GM19351 (cell line): Measurements from ENCODE around the gene C10orf62.
"Not testable (repeated sequence)": the region's sequence is repeated elsewhere in the genome, so short reads cannot be mapped to it uniquely, and the experiment has no call there.

Source experiments
- ATAC-seq: cut with Tn5 transposase; IDR thresholded peaks from one replicate; pipeline ENCODE4 v1.9.1; 2021; ENCODE audit warnings: mild to moderate bottlenecking, moderate library complexity; ENCODE audit not compliant: unreplicated experiment

Gene C10orf62, protein sequence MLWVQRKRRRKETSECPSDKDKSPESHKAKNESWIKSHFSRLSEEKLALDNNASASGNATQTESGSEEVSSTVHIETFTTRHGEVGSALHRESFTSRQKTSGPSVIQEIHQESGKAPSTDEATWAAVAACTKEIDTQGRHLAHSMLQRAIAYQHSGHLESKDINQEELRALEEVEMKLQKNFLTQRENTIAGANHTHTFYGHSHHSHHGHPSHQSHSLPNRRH

GRCh38 chr10:97589479-97589878, at the start of gene C10orf62:
Gene C10orf62 (plus strand): TSS chr10:97589721. CDS start chr10:97589898, 177 bp downstream.
- ATAC-seq: no peak

DNA sequence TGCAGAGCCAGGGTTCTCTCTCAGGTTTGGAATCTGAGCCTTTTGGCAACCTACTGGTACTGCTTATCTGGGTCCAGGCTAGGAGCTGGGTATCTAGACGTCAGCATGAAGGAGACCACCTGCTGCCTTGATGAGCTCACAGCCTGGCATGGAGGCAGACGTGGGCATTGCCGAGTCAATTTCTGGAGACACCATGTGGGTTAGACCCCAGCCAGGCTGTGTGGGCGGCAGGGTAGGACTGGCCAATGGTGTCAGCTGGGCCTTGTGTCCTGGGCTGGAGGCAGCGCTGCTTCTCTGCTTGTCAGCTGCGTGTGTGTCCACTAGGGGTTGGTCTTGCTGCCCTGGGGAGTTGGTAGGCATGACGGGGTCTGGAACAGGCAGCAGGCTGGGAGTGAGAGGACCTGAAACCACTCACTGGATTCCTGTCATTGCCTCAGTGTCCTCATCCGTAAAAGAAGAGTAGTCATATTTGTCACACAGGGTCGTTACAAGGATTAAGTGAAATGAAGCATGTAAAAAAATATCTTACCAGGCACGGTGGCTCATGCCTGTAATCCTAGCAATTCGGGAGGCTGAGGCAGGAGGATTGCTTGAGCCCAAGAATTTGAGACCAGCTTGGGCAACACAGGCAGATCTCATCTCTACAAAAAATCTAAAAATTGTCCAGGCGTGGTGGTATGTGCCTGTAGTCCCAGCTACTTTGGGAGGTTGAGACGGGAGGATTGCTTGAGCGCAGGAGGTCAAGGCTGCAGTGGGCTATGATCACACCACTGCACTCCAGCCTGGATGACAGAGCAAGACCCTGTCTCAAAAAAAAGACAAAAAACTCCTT, 48.6 kb upstream of the C10orf62 start:
- ATAC-seq: no peak

GRCh38 chr10:97542169-97543024, 47.1 kb upstream of the C10orf62 start:
- no peak for ATAC-seq

GRCh38 chr10:97543025-97543546, 46.4 kb upstream of the C10orf62 start:
- no peak for ATAC-seq

DNA sequence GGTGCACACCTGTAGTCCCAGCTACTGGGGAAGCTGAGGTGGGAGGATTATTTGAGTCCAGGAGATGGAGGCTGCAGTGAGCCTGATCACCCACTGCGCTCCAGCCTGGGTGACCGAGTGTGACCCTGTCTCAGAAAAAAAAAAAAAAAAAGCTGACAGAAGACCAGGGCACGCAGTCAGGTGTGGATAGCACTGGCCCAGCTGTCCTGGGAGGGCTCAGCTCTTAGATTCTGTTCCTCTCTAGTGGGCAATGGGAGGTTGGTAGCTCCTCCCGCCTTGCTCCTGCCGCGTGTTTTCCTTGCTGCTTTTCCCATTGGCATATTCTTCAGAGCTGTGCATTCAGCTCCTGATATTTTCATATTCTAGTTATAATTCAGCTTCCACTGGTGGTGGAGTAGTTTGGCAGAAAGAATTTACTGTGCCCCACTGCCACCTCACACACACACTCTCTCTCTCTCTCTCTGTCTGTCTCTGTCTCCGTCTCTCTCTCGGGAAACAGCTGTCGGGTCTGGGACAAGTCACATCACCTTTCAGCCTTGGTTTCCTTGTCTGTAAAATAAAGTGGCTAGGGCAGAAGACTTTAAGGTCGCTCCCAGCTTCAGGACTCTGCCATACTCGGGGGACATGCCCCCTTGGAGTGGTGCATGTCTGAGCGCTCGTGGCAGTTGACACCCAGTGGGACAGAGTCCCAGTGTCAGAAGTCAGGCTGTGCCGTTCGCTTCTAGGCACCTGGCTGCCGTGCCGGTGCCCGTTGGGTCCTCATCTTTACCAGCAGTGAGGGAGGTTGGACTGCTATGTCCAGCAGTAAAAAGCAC, 42.9 kb upstream of the C10orf62 start:
- no peak for ATAC-seq

- ATAC-seq: no peak
Observed at GRCh38 chr10:97547271-97547600, 42.3 kb upstream of the C10orf62 start.

- no peak for ATAC-seq
Observed at GRCh38 chr10:97547962-97548361, 41.6 kb upstream of the C10orf62 start.

DNA sequence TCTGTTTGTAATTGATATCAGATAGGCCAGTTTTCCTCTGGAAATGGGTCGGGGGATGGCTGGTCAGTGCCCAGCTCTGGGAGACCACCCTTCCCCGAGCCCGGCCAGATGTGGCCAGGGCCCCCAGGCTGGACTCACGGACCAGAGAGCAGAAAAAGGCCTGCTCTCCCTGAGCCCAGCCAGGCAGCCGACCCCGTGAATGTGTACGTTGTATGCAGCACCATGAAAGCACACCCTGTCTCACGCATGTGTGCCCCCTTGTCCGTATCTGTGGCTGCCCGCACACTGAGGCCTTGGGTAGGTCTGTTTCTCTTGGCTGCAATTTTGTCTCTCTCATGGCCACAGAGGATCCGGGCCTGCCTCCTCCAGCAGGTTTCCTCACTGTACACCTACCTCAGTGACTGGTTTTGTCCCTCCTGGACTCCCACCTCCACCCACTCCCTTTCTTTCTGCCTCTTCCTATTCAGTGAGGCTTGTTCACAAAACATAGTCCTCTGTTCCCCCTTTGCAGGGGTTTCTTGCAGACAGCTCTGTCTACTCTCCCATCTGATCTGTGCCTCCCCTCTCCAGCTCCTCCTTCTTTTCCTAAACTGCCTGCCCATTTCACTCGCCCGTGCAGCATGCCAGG, 40.6 kb upstream of the C10orf62 start:
- no peak for ATAC-seq

GRCh38 chr10:97549587-97550322, 39.8 kb upstream of the C10orf62 start:
- ATAC-seq: no peak

DNA sequence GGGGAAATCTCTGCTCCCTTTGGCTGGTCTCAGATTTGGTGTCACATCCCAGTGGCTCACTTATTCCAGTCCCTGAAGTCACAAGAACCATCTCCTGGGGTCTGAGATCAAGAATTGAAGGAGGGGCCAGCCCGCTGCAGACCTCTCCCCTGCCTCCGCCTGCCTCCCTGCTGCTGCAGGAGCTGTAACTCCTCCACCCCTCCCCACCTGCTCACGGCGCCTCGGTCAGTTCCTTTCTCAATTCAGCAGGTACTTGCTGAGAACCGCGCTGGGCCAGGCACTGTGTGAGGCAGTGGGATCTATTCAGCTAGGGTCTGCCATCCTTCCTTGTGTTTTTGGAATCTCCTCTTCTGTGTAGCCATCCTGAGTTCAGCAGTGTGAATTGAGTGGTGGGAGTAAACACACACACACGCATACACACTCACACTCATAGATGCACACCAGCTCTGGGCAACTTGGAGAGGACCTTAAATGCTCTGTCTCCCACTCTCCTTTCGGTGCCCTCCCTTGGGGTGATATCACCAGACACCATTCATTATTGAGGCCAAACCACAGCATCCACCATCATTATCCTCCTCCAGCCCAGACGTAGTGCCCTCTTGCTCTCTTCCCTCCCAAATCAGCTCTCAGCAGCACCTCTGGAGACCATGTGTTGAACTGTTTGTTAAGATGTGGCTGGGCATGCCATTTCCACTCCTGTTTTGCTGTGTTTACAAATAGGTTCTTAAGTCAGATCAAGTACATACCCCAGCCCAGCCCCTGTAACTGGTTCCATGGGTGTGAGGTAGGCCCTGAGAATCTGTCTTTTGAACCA, 39.0 kb upstream of the C10orf62 start:
- no peak for ATAC-seq

- no peak for ATAC-seq
Observed at GRCh38 chr10:97551271-97551670, 38.2 kb upstream of the C10orf62 start.

GRCh38 chr10:97553575-97554031, 35.9 kb upstream of the C10orf62 start:
- ATAC-seq: peak; percentile 95

GRCh38 chr10:97554336-97554735, 35.2 kb upstream of the C10orf62 start:
- ATAC-seq: not testable (repeated sequence)

DNA sequence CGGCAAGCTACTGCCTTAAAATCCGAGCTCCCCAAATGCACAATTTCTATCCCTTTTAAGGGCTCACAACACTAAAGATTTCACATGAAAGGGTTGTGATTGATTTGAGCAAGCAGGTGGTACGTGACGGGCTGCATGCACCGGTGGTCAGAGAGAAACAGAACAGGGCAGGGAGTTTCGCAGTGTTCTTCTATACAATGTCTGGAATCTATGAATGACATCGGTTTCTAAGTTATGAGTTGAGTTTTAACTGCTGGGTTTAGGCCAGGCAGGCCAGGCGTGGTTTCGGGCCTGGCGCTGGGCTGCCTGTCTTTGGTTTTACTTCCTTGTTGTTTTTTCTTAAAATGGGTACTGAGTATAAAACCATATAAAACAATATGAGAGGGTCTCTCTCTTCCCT, 34.0 kb upstream of the C10orf62 start:
- ATAC-seq: not testable (repeated sequence)

DNA sequence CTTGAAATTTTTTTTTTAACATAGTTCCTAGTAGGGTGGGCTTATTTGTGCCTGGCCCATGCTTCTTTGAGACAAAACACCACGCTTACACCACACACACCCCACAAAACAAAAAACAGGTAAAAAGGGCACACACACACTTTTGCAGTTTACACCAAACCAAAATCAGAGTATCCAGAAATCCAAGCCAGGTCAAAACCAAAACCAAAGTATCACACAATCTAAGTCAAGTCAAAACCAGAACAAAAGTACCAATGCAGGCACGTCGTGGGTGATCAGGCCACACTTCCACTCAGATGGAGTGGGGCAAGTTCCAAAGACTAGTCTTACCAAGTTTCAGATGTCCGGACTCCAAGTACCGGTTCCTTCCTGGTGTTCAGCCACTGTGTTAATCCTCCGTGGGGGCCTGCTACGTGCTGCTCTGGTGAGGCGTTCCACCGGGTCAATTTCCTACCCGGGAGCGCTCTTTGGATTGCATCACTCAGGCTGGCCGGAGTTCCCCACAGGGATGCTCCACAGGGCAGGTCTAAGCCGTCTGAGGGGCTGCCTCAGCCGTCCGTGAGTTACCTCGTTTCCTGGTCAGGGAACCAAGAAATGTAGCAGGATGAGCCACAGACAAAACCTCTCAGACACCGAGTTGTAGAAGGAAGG, 28.7 kb upstream of the C10orf62 start:
- ATAC-seq: not testable (repeated sequence)

DNA sequence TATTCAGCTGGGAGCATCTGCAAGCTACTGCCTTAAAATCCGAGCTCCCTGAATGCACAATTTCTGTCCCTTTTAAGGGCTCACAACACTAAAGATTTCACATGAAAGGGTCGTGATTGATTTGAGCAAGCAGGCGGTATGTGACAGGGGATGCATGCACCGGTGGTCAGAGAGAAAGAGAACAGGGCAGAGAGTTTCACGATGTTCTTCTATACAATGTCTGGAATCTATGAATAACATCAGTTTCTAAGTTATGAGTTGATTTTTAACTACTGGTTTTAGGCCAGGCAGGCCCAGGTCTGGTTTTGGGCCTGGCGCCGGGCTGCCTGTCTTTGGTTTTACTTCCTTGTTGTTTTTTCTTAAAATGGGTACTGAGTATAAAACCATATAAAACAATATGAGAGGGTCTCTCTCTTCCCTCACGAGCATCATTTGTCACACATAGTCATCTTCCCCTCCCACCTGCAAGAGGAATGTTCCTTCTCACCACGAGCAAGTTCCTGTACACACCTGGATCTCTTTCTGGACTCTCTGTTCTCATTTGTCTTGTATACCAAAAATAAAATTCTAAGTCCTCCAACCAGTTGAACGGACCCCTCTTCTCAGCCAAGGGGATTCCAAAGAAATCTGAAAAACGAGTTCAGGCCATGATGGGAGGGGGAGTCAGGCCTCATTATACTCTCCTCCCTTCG, 28.0 kb upstream of the C10orf62 start:
- ATAC-seq: not testable (repeated sequence)

- not testable (repeated sequence) for ATAC-seq
Observed at GRCh38 chr10:97562329-97562728, 27.2 kb upstream of the C10orf62 start.
